Measurements from ENCODE around the gene PXN. TPM values are rescaled to one million over a fixed set of nuclear protein-coding genes. Genes with fewer than 3 reads are reported as not detected.

PXN gene
- total and polyA plus RNA-seq, 11 donors, result 34.3 to 103 (median 69.9) TPM

DNA sequence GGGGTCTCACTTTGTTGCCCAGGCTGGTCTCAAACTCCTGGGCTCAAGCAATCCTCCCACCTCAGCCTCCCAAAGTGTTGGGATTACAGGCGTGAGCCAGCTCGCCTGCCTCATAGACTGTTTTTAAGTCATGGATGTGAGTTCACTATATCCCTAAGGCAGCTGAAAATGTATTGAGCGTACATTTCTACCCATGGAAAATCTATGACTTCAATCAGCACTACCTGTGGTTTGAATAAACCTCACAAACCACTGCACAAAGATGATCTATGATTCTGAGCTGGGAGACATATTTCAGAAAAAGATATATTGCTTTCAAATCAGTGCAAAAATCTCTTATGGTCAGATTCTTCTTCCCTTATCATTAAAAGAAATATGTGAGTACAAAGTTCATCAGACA, 93.5 kb downstream of the PXN start:
- DNase-seq (no peak), ATAC-seq (no peak)
- WGBS, 4 donors, result 93 to 98% (median 95%) methylated on average over 3 of the region's 3 CpGs
- Histone ChIP-seq H3K9me3 (no peaks in the 10 kb centered on the region), H3K4me3 (no peak overlapping the region), H3K36me3 (peaks cover 5 to 100% (median 100%) of the 10 kb centered on the region in 9 donors), H3K27ac (no peak overlapping the region), H3K27me3 (no peaks in the 10 kb centered on the region), H3K4me1 (no peaks in the 10 kb centered on the region)
- intact Hi-C loops (cut with DNase I), result no loop called here
- TF ChIP-seq, protein P1, sequence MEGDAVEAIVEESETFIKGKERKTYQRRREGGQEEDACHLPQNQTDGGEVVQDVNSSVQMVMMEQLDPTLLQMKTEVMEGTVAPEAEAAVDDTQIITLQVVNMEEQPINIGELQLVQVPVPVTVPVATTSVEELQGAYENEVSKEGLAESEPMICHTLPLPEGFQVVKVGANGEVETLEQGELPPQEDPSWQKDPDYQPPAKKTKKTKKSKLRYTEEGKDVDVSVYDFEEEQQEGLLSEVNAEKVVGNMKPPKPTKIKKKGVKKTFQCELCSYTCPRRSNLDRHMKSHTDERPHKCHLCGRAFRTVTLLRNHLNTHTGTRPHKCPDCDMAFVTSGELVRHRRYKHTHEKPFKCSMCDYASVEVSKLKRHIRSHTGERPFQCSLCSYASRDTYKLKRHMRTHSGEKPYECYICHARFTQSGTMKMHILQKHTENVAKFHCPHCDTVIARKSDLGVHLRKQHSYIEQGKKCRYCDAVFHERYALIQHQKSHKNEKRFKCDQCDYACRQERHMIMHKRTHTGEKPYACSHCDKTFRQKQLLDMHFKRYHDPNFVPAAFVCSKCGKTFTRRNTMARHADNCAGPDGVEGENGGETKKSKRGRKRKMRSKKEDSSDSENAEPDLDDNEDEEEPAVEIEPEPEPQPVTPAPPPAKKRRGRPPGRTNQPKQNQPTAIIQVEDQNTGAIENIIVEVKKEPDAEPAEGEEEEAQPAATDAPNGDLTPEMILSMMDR (IDR thresholded peaks at IDR 0.05), result no peak
- no peak for TF ChIP-seq POLR2A (IDR thresholded peaks at IDR 0.05)

DNA sequence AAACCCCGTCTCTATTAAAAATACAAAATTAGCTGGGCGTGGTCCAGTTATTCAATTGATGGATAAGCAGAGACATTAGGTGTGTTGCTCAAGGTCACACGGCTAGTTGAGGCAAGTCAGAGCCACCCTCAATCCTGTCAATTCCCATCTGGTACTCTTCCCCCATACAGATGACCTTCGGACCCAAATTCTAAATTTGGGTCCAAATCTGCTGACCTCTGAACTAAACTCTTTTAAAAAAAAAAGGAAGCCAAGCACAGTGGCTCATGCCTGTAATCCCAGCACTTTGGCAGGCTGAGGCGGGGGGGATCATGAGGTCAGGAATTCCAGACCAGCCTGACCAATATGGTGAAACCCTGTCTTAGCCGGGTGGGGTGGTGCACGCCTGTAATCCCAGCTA, 94.9 kb downstream of the PXN start:
- intact Hi-C loops (cut with DNase I), result no loop called here
- Histone ChIP-seq H3K27me3 (no peaks in the 10 kb centered on the region), H3K4me3 (no peak overlapping the region), H3K4me1 (no peaks in the 10 kb centered on the region), H3K27ac (no peak overlapping the region), H3K36me3 (peaks cover 5 to 100% (median 95%) of the 10 kb centered on the region in 9 donors), H3K9me3 (no peaks in the 10 kb centered on the region)
- ATAC-seq (no peak), DNase-seq (no peak)
- TF ChIP-seq POLR2A (IDR thresholded peaks at IDR 0.05), result no peak
- TF ChIP-seq, protein P1 (IDR thresholded peaks at IDR 0.05), result no peak
- WGBS, 4 donors, result 91 to 94% (median 93%) methylated on average over 7 of the region's 7 CpGs

DNA sequence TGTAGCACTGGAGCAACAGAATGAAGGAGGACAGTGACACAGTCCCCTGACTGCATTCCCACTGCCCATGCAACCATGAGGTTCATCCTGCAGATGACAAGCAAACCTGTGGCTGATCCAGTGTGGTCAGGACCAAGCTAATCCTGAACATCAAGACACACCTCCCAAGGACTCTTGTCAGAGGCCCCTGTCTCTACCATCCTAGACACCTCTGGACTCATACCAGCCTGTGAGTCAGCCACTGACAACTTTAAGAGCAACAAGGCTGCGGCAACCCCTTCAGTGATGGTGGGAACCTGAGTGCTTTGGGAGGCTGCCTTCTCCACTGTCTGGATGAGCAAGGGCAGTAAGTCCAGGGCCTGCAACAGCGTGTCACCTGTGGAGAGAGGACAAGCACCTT, 95.6 kb downstream of the PXN start:
- TF ChIP-seq, protein P1 (IDR thresholded peaks at IDR 0.05), result no peak
- TF ChIP-seq POLR2A (IDR thresholded peaks at IDR 0.05), result no peak
- Histone ChIP-seq H3K4me3 (no peak overlapping the region), H3K9me3 (no peaks in the 10 kb centered on the region), H3K27me3 (no peaks in the 10 kb centered on the region), H3K27ac (no peak overlapping the region), H3K4me1 (no peaks in the 10 kb centered on the region), H3K36me3 (peaks cover 5 to 100% (median 95%) of the 10 kb centered on the region in 9 donors)
- intact Hi-C loops (cut with DNase I), result no loop called here
- ATAC-seq (no peak), DNase-seq (no peak)
- 85 to 100% (median 94%) methylated on average over 1 to 2 of the region's 2 CpGs for WGBS, 4 donors

DNA sequence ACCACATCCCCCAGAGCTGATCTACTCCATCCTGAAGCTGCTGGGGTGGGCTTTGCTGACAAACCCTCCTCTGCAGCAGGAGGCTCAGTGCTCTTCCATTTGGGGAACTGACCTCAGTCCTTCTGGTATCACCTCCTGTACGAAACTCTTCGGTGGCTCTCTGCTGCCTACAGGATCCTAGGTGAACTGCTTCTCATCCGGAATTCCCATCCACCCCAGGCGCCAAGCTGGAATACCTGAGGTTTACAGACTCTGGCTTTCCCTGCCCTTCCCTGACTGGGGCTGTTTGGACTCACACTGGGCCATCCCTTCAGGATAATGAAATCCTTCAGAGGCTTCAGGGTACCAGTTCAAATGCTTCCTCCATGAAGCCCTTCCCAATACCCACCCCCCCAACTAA, 97.2 kb downstream of the PXN start:
- Histone ChIP-seq H3K27ac (no peak overlapping the region), H3K36me3 (peaks cover 7 to 99% (median 92%) of the 10 kb centered on the region in 9 donors), H3K27me3 (no peaks in the 10 kb centered on the region), H3K4me1 (no peaks in the 10 kb centered on the region), H3K9me3 (no peaks in the 10 kb centered on the region), H3K4me3 (no peak overlapping the region)
- 89 to 98% (median 96%) methylated on average over 4 of the region's 4 CpGs for WGBS, 4 donors
- DNase-seq, result no peak
- no peak for ATAC-seq
- intact Hi-C loops (cut with DNase I), result no loop called here
- no peak for TF ChIP-seq POLR2A (IDR thresholded peaks at IDR 0.05)
- TF ChIP-seq, protein P1 (IDR thresholded peaks at IDR 0.05), result no peak
